ENCODE measurements around the gene CHN1.

Gene CHN1

GRCh38 chr2:174774886-174775285 lies 230.3 kb downstream of the CHN1 start:
- DNase-seq = no peak
- H3K27me3 ChIP-seq = no peaks in the 10 kb centered on the region
- H3K4me3 ChIP-seq (ENCODE audit: low read depth, low read length) = no peak overlapping the region
- no peaks in the 10 kb centered on the region for H3K36me3 ChIP-seq
- H3K9me3 ChIP-seq = no peaks in the 10 kb centered on the region
- no peak for TF ChIP-seq CTCF (IDR thresholded peaks at IDR 0.05; ENCODE audit: low read depth, low read length)
- peaks cover 7% of the 10 kb centered on the region; the same call in 1 of the 2 replicates for H3K4me1 ChIP-seq

- H3K36me3 ChIP-seq = no peaks in the 10 kb centered on the region
Measured at GRCh38 chr2:174773215-174773614, 232.0 kb downstream of the CHN1 start.

GRCh38 chr2:174772472-174772801 lies 232.7 kb downstream of the CHN1 start:
- Histone ChIP-seq H3K9me3 (no peaks in the 10 kb centered on the region), H3K27me3 (no peaks in the 10 kb centered on the region), H3K4me1 (peaks cover 7% of the 10 kb centered on the region; the same call in 1 of the 2 replicates), H3K36me3 (no peaks in the 10 kb centered on the region), H3K4me3 (ENCODE audit: low read depth, low read length) (peak overlapping the region; percentile 22)
- no peak for DNase-seq
- no peak for TF ChIP-seq CTCF (IDR thresholded peaks at IDR 0.05; ENCODE audit: low read depth, low read length)

More at GRCh38 chr2:174773215-174773614, 232.0 kb downstream of the CHN1 start:
- no peaks in the 10 kb centered on the region for H3K27me3 ChIP-seq
- DNase-seq = no peak
- H3K4me3 ChIP-seq (ENCODE audit: low read depth, low read length) = no peak overlapping the region
- no peaks in the 10 kb centered on the region for H3K9me3 ChIP-seq
- no peak for TF ChIP-seq CTCF (IDR thresholded peaks at IDR 0.05; ENCODE audit: low read depth, low read length)
- peaks cover 7% of the 10 kb centered on the region; the same call in 1 of the 2 replicates for H3K4me1 ChIP-seq

- Histone ChIP-seq H3K9me3 (no peaks in the 10 kb centered on the region), H3K36me3 (no peaks in the 10 kb centered on the region), H3K4me1 (peaks cover 7% of the 10 kb centered on the region; the same call in 1 of the 2 replicates), H3K27me3 (no peaks in the 10 kb centered on the region), H3K4me3 (ENCODE audit: low read depth, low read length) (peak overlapping the region; percentile 22)
- peak; percentile 74 for TF ChIP-seq CTCF (IDR thresholded peaks at IDR 0.05; ENCODE audit: low read depth, low read length)
- DNase-seq = peak; percentile 80
Measured at GRCh38 chr2:174771631-174772471, 233.3 kb downstream of the CHN1 start.

- peak; percentile 33 for DNase-seq
- Histone ChIP-seq H3K27me3 (no peaks in the 10 kb centered on the region), H3K4me1 (peaks cover 7% of the 10 kb centered on the region; the same call in 1 of the 2 replicates), H3K36me3 (no peaks in the 10 kb centered on the region), H3K4me3 (ENCODE audit: low read depth, low read length) (no peak overlapping the region), H3K9me3 (no peaks in the 10 kb centered on the region)
- no peak for TF ChIP-seq CTCF (IDR thresholded peaks at IDR 0.05; ENCODE audit: low read depth, low read length)
Measured at GRCh38 chr2:174771136-174771535, 234.0 kb downstream of the CHN1 start.

- Histone ChIP-seq H3K36me3 (no peaks in the 10 kb centered on the region), H3K9me3 (no peaks in the 10 kb centered on the region), H3K4me1 (peaks cover 7% of the 10 kb centered on the region; the same call in 1 of the 2 replicates), H3K4me3 (ENCODE audit: low read depth, low read length) (no peak overlapping the region), H3K27me3 (no peaks in the 10 kb centered on the region)
- TF ChIP-seq CTCF (IDR thresholded peaks at IDR 0.05; ENCODE audit: low read depth, low read length) = no peak
- peak; percentile 28 for DNase-seq
Measured at GRCh38 chr2:174768557-174768956, 236.6 kb downstream of the CHN1 start.

All from BE2C (cell line).